HG03066 (cell line): Measurements from ENCODE around the gene PGAP3.
"Not testable (repeated sequence)": the region's sequence is repeated elsewhere in the genome, so short reads cannot be mapped to it uniquely, and the experiment has no call there.

ENCODE experiments used
- ATAC-seq: cut with Tn5 transposase; IDR thresholded peaks from one replicate; pipeline ENCODE4 v1.9.1; 2021; ENCODE audit warnings: low read depth; ENCODE audit not compliant: unreplicated experiment

PGAP3 gene

DNA sequence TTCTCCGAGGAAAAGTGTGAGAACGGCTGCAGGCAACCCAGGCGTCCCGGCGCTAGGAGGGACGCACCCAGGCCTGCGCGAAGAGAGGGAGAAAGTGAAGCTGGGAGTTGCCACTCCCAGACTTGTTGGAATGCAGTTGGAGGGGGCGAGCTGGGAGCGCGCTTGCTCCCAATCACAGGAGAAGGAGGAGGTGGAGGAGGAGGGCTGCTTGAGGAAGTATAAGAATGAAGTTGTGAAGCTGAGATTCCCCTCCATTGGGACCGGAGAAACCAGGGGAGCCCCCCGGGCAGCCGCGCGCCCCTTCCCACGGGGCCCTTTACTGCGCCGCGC is 11.9 kb upstream of the PGAP3 start, which contains the start of gene ERBB2:
TSS of gene ERBB2 (plus strand) at position 247 of the 330 bp plus-strand sequence. CDS start 175 bp downstream, outside the sequence.
- no peak for ATAC-seq

- ATAC-seq, result not testable (repeated sequence)
These were observed 11.4 kb upstream of the PGAP3 start for GRCh38 chr17:39699157-39699817.

DNA sequence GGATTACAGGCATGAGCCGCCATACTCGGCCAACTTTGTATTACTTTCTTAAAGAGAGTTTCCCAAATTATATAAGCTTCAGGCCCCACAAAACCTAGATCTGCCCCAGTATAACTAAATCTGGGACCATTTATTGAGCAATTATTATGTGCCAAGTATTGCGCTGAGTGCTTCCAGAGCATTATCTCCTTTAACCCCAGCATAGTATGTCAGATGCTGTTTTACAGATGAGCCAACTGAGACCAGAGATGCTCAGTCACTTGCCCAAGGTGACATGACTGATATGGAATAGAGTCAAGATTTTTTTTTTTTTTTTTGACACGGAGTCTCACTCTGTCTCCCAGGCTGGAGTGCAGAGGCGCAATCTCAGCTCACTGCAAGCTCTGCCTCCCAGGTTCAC is 10.1 kb upstream of the PGAP3 start:
- no peak for ATAC-seq

DNA sequence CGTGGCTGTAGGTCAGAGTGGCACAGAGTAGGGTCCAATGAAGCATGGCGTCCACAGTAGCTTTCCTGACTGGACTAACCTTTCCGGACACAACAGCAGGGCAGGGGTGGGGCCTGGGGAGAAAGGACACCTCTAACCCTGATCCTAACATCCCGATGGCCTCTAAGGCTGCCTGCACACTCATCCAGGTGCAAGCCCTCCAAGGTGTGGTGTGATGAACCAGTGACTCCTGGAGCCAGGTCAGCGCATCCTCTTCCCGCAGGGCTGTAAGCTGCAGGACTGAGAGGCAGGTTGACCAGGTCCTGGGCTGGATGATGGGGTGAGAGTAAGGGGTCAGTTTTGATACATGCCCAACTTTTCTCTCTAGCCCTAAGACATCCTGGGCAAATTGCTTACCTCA is 8.9 kb upstream of the PGAP3 start:
- no peak for ATAC-seq

- ATAC-seq, result no peak
These were observed 7.2 kb upstream of the PGAP3 start for GRCh38 chr17:39695089-39695474.

DNA sequence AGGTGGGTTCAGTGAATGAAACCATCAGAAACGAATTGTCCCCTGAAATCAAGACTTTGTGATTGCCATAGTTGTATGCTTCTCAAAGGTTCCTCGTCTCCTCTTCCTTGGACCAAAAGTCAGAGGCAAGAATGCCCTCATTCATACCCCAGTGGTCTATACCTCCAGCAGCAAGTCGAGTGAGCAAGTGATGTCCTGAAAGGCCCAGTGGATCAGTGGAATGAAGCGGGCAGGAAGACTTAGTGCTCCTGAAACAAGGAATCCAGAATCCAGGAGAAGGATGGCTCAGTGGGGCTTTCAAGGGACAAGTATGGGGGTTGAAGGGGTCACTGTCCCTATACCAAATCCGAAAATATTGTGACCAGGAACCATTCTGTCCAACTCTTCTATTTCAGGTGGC is 6.7 kb upstream of the PGAP3 start:
- ATAC-seq, result no peak

GRCh38 chr17:39688945-39689344 is 1.1 kb upstream of the PGAP3 start:
- ATAC-seq, result no peak

DNA sequence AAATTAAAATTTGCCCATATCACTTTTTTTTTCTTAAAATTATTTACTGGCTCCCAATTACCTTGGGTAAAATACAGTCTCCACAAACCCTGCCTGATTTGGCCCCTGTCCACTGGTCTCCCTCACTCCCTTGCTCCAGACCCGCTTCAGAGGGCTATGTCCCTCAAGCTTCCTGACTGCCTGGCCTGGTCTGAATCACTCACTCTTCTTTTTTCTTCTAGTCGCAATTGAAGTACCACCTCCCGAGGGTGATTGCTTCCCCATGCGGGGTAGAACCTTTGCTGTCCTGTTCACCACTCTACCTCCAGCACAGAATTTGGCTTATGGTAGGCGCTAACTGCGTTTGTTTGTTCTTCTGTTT is 598 bp upstream of the PGAP3 start:
- ATAC-seq, result no peak

DNA sequence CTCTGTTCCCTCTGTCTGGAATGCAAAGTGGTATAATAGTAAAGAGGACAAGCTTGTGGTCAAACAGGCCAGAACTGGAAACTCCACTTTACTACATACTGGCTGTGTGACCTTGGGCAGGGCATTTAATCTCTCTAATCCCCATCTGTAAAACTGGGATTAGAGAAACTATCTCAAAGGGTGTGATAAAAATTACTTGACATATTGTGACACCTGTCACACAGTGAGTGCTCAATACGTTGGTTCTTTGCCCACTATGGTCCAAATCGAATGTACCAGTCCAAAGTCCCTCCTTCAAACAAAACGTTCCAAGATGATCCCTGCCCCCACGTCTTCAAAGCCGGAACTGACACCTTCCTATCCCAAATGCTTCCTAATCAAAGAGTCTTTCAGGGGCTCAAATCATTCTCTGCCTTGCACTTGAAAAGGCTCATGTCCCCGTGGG is 734 bp downstream of the PGAP3 start:
- no peak for ATAC-seq

GRCh38 chr17:39684369-39685192 is 3.3 kb downstream of the PGAP3 start:
- ATAC-seq, result no peak

GRCh38 chr17:39683295-39683939 is 4.4 kb downstream of the PGAP3 start:
- no peak for ATAC-seq

DNA sequence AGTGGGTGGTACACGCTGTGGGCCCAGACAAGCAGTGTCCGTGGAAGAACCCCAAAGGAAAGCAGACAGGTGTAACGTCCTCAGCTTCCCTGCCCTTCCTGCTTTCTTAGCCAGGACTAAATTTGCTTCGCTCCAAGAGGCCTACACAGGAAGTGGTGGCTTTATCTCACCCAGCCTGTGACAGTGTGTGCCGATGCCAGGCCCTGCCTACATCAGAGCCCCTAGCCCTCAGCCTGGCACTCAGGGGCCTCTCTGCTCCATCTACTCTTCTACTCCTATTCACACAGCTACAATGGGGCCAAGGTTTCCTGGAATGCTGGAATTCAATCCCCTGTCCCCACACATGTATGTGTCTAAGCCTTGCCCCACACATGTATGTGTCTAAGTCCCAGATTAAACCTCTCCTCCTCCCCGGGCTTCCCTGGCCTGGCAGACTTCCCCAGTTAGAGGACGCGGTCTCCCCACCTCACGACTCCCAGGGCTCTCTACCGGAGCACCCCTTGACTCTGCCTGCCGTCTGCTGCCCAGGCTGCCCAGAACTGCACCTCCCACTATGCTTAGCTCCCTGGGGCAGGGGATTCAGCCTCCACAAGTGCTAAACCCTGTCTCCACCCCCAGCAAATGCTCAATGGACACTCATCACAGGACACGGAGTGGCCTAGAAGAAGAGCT is 8.2 kb downstream of the PGAP3 start:
- no peak for ATAC-seq

GRCh38 chr17:39678340-39679116 is 9.3 kb downstream of the PGAP3 start:
- ATAC-seq, result no peak

- no peak for ATAC-seq
These were observed 10.1 kb downstream of the PGAP3 start for GRCh38 chr17:39677542-39678339.

GRCh38 chr17:39677072-39677471 is 10.8 kb downstream of the PGAP3 start:
- ATAC-seq, result no peak

GRCh38 chr17:39676198-39676819 is 11.5 kb downstream of the PGAP3 start:
- no peak for ATAC-seq

- ATAC-seq, result no peak
These were observed 12.3 kb downstream of the PGAP3 start for GRCh38 chr17:39675390-39676082.

DNA sequence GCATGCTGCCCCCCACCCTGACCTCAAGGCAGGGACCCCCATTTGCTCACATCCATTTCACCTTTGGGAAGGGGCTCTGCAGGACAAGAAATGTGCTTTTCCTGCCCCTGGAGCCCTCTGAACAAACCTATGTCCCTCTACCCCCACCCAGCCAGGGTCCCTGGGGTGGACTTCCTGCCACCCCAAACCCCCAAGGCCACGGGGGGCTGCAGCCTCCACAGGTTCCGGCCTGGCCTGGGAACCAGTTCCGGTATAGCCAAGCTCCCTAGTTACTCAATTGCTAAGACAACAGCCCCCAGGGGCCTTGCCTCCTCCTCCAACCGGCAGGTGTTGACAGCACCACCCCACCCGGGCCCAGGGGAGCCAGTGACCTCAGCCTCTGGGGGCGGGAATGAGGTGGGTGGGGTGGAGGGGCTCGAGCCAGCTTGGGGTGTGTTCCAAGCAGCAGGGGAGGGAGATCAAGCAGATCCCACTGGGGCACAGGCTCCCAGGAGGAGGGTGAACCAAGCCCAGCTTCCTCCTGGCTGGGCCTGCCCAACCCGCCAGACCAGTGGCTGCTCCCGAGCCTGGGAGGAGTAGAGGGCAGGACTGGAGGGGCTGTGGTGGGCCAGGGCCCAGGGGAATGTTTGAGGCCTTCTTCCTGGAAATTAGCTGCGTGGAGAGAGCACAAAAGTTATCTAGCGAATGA is 13.0 kb downstream of the PGAP3 start:
- no peak for ATAC-seq
